Neutrophil (primary cell): ENCODE data around the gene OR4D6.

ENCODE experiments used
- H3K27ac ChIP-seq: fragments of 200-600 bp; sonication (generic); 2 replicates; pipeline ENCODE4 v1.5.1; 2016; ENCODE audit warnings: mild to moderate bottlenecking, moderate library complexity
- H3K27me3 ChIP-seq: fragments of 200-600 bp; sonication (generic); 2 replicates; pipeline ENCODE4 v1.6.0; 2016; ENCODE audit warnings: mild to moderate bottlenecking
- H3K36me3 ChIP-seq: fragments of 200-600 bp; sonication (generic); 2 replicates; pipeline ENCODE4 v1.5.1; 2017
- H3K4me1 ChIP-seq, 2 experiments: fragments of 200-600 bp in 1 of 2; sonication (generic) in 1 of 2; 1 replicate in 1 of 2; 2 replicates in 1 of 2; pipeline versions ENCODE4 v1.5.1 to v1.6.1; 2013 to 2016; ENCODE audit warnings: low read depth in 1 of 2, low read length in 1 of 2, mild to moderate bottlenecking in 1 of 2, moderate library complexity in 1 of 2; ENCODE audit not compliant: control insufficient read depth in 1 of 2, insufficient read depth in 1 of 2
- H3K4me3 ChIP-seq, 2 experiments: fragments of 200-600 bp in 1 of 2; sonication (generic) in 1 of 2; 1 replicate in 1 of 2; 2 replicates in 1 of 2; pipeline ENCODE4 v1.5.1; 2013 to 2016; ENCODE audit warnings: low read depth in 1 of 2, low read length in 1 of 2, mild to moderate bottlenecking in 1 of 2, moderate library complexity in 1 of 2
- H3K9me3 ChIP-seq: fragments of 200-600 bp; sonication (generic); 2 replicates; pipeline ENCODE4 v1.5.1; 2016
- TF ChIP-seq, protein P1 (sequence below): fragments of 200-600 bp; sonication (generic); IDR thresholded peaks from 2 replicates; pipeline ENCODE4 v1.5.1; 2016; ENCODE audit warnings: antibody characterized with exemption

Gene OR4D6

DNA sequence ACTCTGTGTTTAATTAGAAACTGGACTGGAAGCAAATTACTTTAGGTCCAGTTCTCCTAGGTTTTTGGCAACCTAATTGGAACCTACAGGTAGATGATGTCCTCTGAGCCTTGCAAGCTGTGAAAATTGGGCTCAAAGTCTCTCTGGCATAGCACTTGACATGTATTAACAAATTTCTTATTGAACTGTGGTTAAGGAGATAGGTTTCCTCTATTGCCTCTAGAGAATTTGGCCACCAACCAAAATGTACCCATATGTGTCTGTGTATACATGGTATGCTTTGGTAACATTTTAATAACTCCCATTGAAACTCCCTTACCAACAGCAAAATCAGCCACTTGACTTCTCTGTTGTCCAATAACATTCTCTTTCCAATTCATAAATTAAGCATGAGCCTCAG lies 16.3 kb downstream of the OR4D6 start, which contains the start of gene OR4D10:
OR4D10 (plus strand) TSS at position 301 of the 400 bp plus-strand sequence. CDS start 4,115 bp downstream, outside the sequence.
- no peaks in the 10 kb centered on the region for H3K27me3 ChIP-seq
- H3K9me3 ChIP-seq: no peaks in the 10 kb centered on the region
- TF ChIP-seq, protein P1, sequence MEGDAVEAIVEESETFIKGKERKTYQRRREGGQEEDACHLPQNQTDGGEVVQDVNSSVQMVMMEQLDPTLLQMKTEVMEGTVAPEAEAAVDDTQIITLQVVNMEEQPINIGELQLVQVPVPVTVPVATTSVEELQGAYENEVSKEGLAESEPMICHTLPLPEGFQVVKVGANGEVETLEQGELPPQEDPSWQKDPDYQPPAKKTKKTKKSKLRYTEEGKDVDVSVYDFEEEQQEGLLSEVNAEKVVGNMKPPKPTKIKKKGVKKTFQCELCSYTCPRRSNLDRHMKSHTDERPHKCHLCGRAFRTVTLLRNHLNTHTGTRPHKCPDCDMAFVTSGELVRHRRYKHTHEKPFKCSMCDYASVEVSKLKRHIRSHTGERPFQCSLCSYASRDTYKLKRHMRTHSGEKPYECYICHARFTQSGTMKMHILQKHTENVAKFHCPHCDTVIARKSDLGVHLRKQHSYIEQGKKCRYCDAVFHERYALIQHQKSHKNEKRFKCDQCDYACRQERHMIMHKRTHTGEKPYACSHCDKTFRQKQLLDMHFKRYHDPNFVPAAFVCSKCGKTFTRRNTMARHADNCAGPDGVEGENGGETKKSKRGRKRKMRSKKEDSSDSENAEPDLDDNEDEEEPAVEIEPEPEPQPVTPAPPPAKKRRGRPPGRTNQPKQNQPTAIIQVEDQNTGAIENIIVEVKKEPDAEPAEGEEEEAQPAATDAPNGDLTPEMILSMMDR: no peak
- H3K4me3 ChIP-seq: no peak within 1 kb of the TSS
- H3K27ac ChIP-seq: no peak within 1 kb of the TSS
- H3K36me3 ChIP-seq: no peaks in the 10 kb centered on the region
- H3K4me1 ChIP-seq: no peaks in the 10 kb centered on the region

DNA sequence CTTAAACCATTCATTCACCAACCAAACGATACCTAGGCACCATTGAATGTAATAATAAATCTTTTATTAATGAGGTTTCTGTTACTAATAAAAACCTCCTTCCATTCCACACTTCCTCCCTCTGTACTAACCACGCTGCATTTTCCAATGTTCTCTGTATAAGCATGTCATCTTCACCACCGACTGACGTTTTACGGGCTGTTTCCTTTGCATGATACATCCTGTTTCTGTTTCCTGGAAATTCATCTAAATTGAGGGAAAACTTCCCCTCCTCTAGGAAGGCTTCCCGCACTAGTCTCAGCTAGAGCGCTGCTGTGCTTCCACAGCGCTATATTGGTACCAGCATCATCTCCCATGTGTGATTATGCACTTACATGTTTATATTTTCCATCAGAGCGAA lies 18.4 kb downstream of the OR4D6 start:
- H3K4me1 ChIP-seq: no peaks in the 10 kb centered on the region
- no peaks in the 10 kb centered on the region for H3K9me3 ChIP-seq
- H3K27me3 ChIP-seq: no peaks in the 10 kb centered on the region
- H3K27ac ChIP-seq: no peak overlapping the region
- TF ChIP-seq, protein P1: no peak
- no peak overlapping the region for H3K4me3 ChIP-seq
- H3K36me3 ChIP-seq: no peaks in the 10 kb centered on the region

DNA sequence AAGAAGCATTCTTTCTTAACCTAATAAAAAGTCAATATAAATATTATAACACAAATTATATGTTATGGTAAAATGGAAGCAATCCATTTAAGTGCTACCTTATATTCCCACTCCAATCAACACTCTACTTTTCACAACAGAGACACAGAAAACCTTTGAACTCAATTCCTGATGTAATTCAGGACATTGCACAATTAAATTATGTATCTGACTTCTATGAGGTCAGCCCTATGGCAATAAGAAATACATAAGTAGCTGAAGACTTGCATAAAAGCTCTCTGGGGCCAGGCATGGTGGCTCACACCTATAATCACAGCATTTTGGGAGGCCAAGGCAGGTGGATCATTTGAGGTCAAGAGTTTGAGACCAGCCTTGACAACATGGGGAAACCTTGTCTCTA lies 23.1 kb downstream of the OR4D6 start:
- no peaks in the 10 kb centered on the region for H3K4me1 ChIP-seq
- no peaks in the 10 kb centered on the region for H3K9me3 ChIP-seq
- H3K4me3 ChIP-seq: no peak overlapping the region
- no peak overlapping the region for H3K27ac ChIP-seq
- TF ChIP-seq, protein P1: no peak
- H3K27me3 ChIP-seq: no peaks in the 10 kb centered on the region
- no peaks in the 10 kb centered on the region for H3K36me3 ChIP-seq

DNA sequence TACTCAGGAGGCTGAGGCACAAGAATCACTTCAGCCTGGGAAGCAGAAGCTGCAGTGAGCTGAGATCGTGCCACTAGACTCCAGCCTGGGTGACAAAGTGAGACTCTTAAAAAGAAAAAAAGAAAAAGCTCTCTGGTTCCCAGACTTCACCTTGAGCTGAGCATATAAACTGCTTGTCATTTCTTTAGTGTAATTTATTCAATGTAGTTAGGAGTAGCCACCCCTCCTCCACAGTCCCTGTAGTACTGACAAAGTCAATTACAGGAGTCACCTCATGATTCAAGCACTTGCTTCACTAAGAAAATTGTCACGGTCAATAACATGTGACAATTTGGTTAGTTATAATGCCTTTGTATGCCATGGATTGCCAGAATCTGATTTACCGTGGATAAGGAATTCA lies 23.6 kb downstream of the OR4D6 start:
- H3K4me1 ChIP-seq: no peaks in the 10 kb centered on the region
- H3K9me3 ChIP-seq: no peaks in the 10 kb centered on the region
- no peaks in the 10 kb centered on the region for H3K27me3 ChIP-seq
- no peaks in the 10 kb centered on the region for H3K36me3 ChIP-seq
- no peak overlapping the region for H3K4me3 ChIP-seq
- TF ChIP-seq, protein P1: no peak
- no peak overlapping the region for H3K27ac ChIP-seq

DNA sequence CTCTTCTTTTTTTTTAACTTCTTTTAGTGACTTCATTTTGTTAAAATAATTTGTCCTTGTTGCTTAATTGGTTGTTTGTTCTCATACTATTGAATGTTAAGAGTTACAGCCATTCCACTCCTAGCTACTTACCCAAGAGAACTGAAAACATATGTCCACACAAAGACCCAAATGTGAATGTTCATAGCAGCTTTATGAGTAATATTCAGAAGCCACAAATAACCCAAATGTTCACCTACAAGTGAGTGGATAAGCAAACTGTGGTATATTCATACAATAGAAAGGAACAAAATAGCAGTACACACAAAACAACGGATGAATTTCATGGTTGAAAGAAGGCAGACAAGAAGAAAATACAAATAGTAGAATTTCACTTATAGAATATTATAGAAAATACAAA lies 45.2 kb downstream of the OR4D6 start:
- H3K27ac ChIP-seq: no peak overlapping the region
- no peak overlapping the region for H3K4me3 ChIP-seq
- H3K27me3 ChIP-seq: no peaks in the 10 kb centered on the region
- no peaks in the 10 kb centered on the region for H3K4me1 ChIP-seq
- TF ChIP-seq, protein P1: no peak
- no peaks in the 10 kb centered on the region for H3K36me3 ChIP-seq
- H3K9me3 ChIP-seq: no peaks in the 10 kb centered on the region

DNA sequence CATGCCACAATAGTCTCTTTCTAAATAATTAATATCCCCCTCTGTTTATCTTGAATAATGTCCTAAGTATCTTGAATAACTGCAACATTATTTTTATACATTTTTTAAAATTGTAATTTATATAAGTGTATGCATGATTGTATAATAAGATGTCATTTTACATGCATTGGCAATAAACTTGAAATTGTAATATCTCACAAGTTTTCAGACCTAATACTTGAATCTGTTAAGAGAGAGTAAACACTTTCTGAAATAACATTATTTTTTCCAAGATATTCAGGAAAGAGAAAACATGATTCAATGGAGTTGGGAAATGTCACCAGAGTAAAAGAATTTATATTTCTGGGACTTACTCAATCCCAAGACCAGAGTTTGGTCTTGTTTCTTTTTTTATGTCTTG lies 46.5 kb downstream of the OR4D6 start, which contains the start of gene OR4D11:
OR4D11 (plus strand) TSS at position 301 of the 400 bp plus-strand sequence; CDS start at position 301, 0 bp downstream.
- TF ChIP-seq, protein P1: no peak
- Histone ChIP-seq H3K27me3 (no peaks in the 10 kb centered on the region), H3K4me3 (no peak within 1 kb of the TSS), H3K27ac (no peak within 1 kb of the TSS), H3K4me1 (no peaks in the 10 kb centered on the region), H3K36me3 (no peaks in the 10 kb centered on the region), H3K9me3 (no peaks in the 10 kb centered on the region)
